ENCODE results near the gene GRAPL. TPM values are rescaled to one million over a fixed set of nuclear protein-coding genes. Genes with fewer than 3 reads are reported as not detected.
"Not testable (repeated sequence)": the region's sequence is repeated elsewhere in the genome, so short reads cannot be mapped to it uniquely, and the experiment has no call there.

GRAPL gene
- total RNA-seq, 2 donors from 2014 or later: 17.5 to 21.0 TPM

DNA sequence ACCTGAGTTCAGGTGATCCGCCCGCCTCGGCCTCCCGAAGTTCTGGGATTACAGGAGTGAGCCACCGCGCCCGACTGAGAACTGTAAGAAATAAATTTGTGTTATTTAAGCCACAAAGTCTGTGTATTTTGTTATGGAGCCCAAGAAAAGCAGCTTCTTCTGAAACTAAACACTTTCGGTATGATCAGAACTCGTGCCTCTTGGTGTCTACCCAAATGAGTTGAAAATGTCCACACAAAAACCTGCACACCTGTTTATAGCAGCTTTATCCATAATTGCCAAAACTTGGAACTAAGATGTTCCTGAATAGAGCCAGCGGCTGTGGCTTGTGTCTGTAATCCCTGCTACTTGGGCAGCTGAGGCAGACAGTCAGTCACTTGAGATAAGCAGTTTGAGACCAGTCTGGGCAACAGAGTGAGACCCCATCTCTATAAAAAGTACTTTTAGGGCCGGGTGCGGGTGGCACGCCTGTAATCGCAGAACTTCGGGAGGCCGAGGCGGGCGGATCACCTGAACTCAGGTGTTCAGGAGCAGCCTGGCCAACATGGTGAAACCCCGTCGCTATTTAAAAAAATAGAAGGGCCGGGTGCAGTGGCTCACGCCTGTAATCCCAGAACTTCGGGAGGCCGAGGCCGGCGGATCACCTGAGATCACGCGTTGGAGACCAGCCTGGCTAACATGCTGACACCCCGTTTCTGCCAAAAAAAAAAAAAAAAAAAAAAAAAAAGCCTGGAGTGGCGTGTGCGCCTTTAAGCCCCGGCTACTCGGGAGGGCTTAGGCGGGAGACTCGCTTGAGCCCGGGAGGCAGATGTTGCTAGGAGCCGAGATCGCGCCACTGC lies 61.7 kb downstream of the GRAPL start:
- H3K4me3 Mint-ChIP-seq; H3K36me3 Mint-ChIP-seq (ENCODE audit: low read depth); H3K27me3 Mint-ChIP-seq; H3K9me3 ChIP-seq (ENCODE audit: control insufficient read depth, low read length, poor library complexity, severe bottlenecking); H3K4me1 Mint-ChIP-seq; DNase-seq: not testable (repeated sequence)
- peak; percentile 71 for ATAC-seq
- peak overlapping the region; percentile 90 for H3K27ac Mint-ChIP-seq

GRCh38 chr17:19189781-19190405 lies 62.5 kb downstream of the GRAPL start:
- not testable (repeated sequence) for H3K27ac Mint-ChIP-seq; H3K27me3 Mint-ChIP-seq; H3K36me3 Mint-ChIP-seq (ENCODE audit: low read depth); H3K9me3 ChIP-seq (ENCODE audit: control insufficient read depth, low read length, poor library complexity, severe bottlenecking); DNase-seq; H3K4me1 Mint-ChIP-seq; H3K4me3 Mint-ChIP-seq
- peak; percentile 14 for ATAC-seq

DNA sequence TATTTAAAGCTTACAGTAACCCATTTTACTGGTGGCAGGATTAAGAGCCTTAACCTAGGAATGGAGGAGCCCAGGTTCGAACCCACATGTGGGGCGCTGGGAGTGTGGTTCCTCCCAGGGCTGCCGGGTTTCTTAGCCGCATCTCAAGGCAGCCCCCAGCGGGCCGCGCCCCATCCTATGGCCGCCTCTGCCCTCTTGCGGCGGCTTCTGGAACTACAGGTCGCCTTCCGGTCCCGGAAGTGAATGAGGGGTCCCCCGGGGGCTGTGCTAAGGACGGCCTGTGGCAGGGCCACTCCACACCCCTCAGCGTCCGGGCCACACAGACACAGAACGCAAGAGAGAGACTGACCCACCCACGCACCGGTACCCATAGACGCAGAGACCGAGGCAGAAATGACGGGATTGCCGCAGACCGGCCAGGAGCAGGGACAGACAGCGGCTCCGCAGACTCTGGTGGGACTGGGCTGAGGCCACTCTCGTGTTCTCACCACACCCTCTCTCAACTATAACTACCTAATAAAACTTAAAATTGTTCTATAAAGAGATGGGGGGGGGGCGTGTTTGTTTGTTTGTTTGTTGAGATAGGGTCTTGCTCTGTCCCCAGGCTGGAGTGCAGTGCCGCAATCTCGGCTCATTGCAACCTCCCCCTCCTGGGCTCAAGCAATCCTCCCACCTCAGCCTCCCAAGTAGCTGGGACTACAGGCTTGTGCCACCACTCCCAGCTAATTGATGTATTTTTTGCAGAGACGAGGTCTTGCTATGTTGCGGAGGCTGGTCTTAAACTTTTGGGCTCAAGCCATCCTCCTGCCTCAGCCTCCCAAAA lies 69.2 kb downstream of the GRAPL start:
- ATAC-seq (peak; percentile 99), DNase-seq (peak in 2 of 3 donors; percentile 4 to 7)
- H3K9me3 ChIP-seq (ENCODE audit: control insufficient read depth, low read length, poor library complexity, severe bottlenecking); H3K27me3 Mint-ChIP-seq; H3K4me1 Mint-ChIP-seq; H3K27ac Mint-ChIP-seq; H3K36me3 Mint-ChIP-seq (ENCODE audit: low read depth); H3K4me3 Mint-ChIP-seq: not testable (repeated sequence)

DNA sequence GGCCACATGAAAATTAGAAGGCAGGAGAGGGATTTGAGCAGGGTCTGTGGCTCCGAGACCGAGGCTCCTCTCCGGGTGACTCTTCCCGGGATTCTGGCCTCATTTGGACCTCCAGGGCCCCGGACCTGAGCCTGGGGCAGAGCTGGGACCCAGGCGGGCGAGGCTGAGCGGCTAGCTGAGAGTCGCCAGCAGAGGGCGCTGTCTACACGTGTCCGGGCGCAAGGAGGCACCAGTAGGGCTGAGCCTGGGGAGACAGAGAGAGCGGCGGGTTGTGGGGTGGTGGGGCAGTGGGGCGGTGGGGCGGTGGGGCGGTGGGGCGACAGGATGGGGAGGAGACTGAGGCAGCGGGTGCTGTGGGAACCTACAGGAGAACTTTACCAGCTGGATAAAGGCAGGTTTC lies 75.1 kb downstream of the GRAPL start:
- H3K36me3 Mint-ChIP-seq (ENCODE audit: low read depth); H3K27ac Mint-ChIP-seq; H3K4me1 Mint-ChIP-seq; DNase-seq; H3K4me3 Mint-ChIP-seq; H3K27me3 Mint-ChIP-seq; H3K9me3 ChIP-seq (ENCODE audit: control insufficient read depth, low read length, poor library complexity, severe bottlenecking): not testable (repeated sequence)
- peak; percentile 99 for ATAC-seq

- H3K36me3 Mint-ChIP-seq (ENCODE audit: low read depth); H3K27ac Mint-ChIP-seq; H3K4me3 Mint-ChIP-seq; ATAC-seq; DNase-seq; H3K4me1 Mint-ChIP-seq; H3K27me3 Mint-ChIP-seq; H3K9me3 ChIP-seq (ENCODE audit: control insufficient read depth, low read length, poor library complexity, severe bottlenecking): not testable (repeated sequence)
These were observed 76.0 kb downstream of the GRAPL start for GRCh38 chr17:19203429-19203828.

Other genes with a start within 250 kb of the GRAPL start
- gene SLC5A10, start 175.4 kb upstream of the GRAPL start, total RNA-seq: not detected
- 1 to 10 TPM; 7.8 to 7.9 TPM for gene FAM83G, start 122.8 kb upstream of the GRAPL start, total RNA-seq
- 10 to 100 TPM; 23.8 to 26.7 TPM for gene GRAP, start 80.6 kb upstream of the GRAPL start, total RNA-seq
- gene EPN2, start 109.8 kb downstream of the GRAPL start, total RNA-seq: 1 to 10 TPM; 6.0 to 7.2 TPM
- 1 to 10 TPM in 1 of 2 donors, under 1 TPM in 1; 0.37 to 1.2 TPM for gene B9D1, start 235.1 kb downstream of the GRAPL start, total RNA-seq